ENCODE data around the gene CIAPIN1. TPM values are rescaled to one million over a fixed set of nuclear protein-coding genes. Genes with fewer than 3 reads are reported as not detected.

The CIAPIN1 gene
- total and polyA plus RNA-seq, 2 of the 4 experiments (the other 2 are of a cell fraction), result 41.6 to 47.7 TPM

DNA sequence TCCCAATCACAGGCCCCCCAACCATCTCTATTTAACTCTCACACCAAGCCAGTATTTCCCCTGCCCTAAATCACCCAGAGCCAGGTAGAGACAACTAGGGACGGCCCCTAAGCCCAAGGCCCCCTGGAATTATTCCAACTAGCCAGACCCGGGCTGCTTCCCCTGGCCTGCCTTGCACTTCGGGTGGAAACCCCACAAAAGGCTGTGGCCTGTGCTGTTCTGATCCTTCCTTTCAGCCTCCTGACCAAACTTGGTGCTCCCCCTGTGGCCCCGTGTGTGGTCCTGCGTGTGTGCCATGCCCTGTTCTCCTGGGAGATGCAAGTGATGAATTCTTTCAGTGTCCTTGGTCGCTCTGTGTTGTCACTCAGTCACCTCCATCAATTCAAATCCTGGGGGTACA, 27.7 kb downstream of the CIAPIN1 start:
- Histone ChIP-seq H3K4me1 (ENCODE audit: control insufficient read depth, insufficient read depth, low read length) (peaks cover 3% of the 10 kb centered on the region), H3K23ac (ENCODE audit: low read depth, low read length) (no peak overlapping the region), H2AK5ac (ENCODE audit: low read depth, low read length) (no peak overlapping the region), H2AK9ac (replicated peaks; ENCODE audit: low read depth, low read length, poor library complexity) (no peak overlapping the region), H2BK5ac (ENCODE audit: low read depth, low read length, poor library complexity, severe bottlenecking) (no peak overlapping the region), H2BK120ac (ENCODE audit: low read depth, low read length) (no peak overlapping the region), H3K9ac (ENCODE audit: low read depth, low read length) (no peak overlapping the region), H3K27me3 (ENCODE audit: control insufficient read depth, insufficient read depth, low read length) (no peaks in the 10 kb centered on the region; the same call in 1 of the 2 replicates), H3K27ac (ENCODE audit: insufficient read depth, low read length) (no peak overlapping the region), H3K14ac (replicated peaks; ENCODE audit: low read depth, low read length) (no peak overlapping the region), H2BK15ac (ENCODE audit: low read depth, low read length) (no peak overlapping the region), H4K20me1 (ENCODE audit: insufficient read depth, low read length) (no peaks in the 10 kb centered on the region), H3K4me2 (ENCODE audit: low read depth, low read length) (no peak overlapping the region), H3K36me3 (ENCODE audit: control insufficient read depth, insufficient read depth, low read length) (no peaks in the 10 kb centered on the region), H4K8ac (ENCODE audit: low read depth in 2 of 2, low read length in 2 of 2) (no peak overlapping the region), H3K4me3 (ENCODE audit: insufficient read depth, low read depth, low read length) (no peak overlapping the region), H3K9me3 (ENCODE audit: control insufficient read depth, insufficient read depth, low read length) (no peaks in the 10 kb centered on the region), H3K9me1 (ENCODE audit: insufficient read depth, low read length) (no peaks in the 10 kb centered on the region), H4K5ac (ENCODE audit: low read depth, low read length) (no peak overlapping the region), H2AFZ (replicated peaks; ENCODE audit: low read length, poor library complexity) (peak overlapping the region; percentile 53), H4K91ac (ENCODE audit: insufficient read depth, low read depth, low read length) (no peak overlapping the region), H3K18ac (ENCODE audit: low read depth, low read length) (no peak overlapping the region), H3K79me1 (ENCODE audit: low read depth in 1 of 2, low read length in 2 of 2) (no peaks in the 10 kb centered on the region), H3K56ac (ENCODE audit: extremely low read depth, insufficient read depth, low read length) (no peak overlapping the region), H2BK20ac (ENCODE audit: low read depth, low read length) (no peak overlapping the region), H3K4ac (ENCODE audit: low read depth, low read length) (no peak overlapping the region)
- no peak for ATAC-seq (ENCODE audit: low read depth)
- BruUV-seq (replicated peaks), result no TSS peak
- 43% methylated on average over 3 of the region's 6 CpGs; no CpG with 5 or more reads in 1 of the 2 experiments for WGBS, 2 experiments (ENCODE audit: extremely low coverage in 2 of 2, insufficient read length in 1 of 2)
- intact Hi-C loops (cut with micrococcal nuclease), result loop anchor here (2.0 kb wide), 1 partner anchor 99 kb away; no protein-coding TSS in a partner anchor
- TF ChIP-seq NFE2L2 (IDR thresholded peaks at IDR 0.05; ENCODE audit: low read depth, low read length) (no peak), RFX5 (IDR thresholded peaks at IDR 0.05; ENCODE audit: low read depth, low read length) (no peak), POLR2A (IDR thresholded peaks at IDR 0.05; ENCODE audit: low read depth, low read length) (no peak), MAZ (IDR thresholded peaks at IDR 0.05; ENCODE audit: borderline replicate concordance, low read depth, low read length) (no peak), FOS (IDR thresholded peaks at IDR 0.05; ENCODE audit: low read depth, low read length) (no peak), USF2 (IDR thresholded peaks at IDR 0.05; ENCODE audit: low read depth, low read length) (no peak), BHLHE40 (IDR thresholded peaks at IDR 0.05; ENCODE audit: low read depth, low read length) (no peak), MAFK (IDR thresholded peaks at IDR 0.05; ENCODE audit: low read depth, low read length) (no peak), ELK1 (IDR thresholded peaks at IDR 0.05; ENCODE audit: borderline replicate concordance, low read depth, low read length) (no peak), SMC3 (IDR thresholded peaks at IDR 0.05; ENCODE audit: low read depth, low read length) (no peak), CTCF (conservative IDR thresholded peaks at IDR 0.05; ENCODE audit: low read depth, low read length) (no peak)
- in situ Hi-C loops (cut with MboI; ENCODE audit: low sequenced_read_pairs), result loop anchor here (5.0 to 10.0 kb wide), 2 partner anchors 117 to 335 kb away; no protein-coding TSS in a partner anchor
- dilution Hi-C loops (cut with HindIII; ENCODE audit: low sequenced_read_pairs, unreplicated experiment), result no loop called here
- DNase-seq, result no peak
- POLR2A ChIA-PET (ENCODE audit: unreplicated experiment), result no interaction called here
- CTCF ChIA-PET, result interaction anchor here (0.6 kb wide), 1 partner anchor 255 kb away, joined by 3 read pairs; no protein-coding TSS in a partner anchor
